DND-41 (cell line): ENCODE measurements around the gene TFDP2.

Experiments used
- ATAC-seq: fragments of 200-7000 bp; cut with Tn5 transposase; 3 replicates; pipeline ENCODE4 v1.9.1; 2021; ENCODE audit warnings: low read depth; ENCODE audit not compliant: insufficient read depth
- DNase-seq: peaks from one replicate; pipeline ENCODE4 v3.0.0-alpha.2; 2020
- H2AFZ ChIP-seq: 2 replicates; pipeline ENCODE4 v1.6.0; 2012; ENCODE audit warnings: low read depth, low read length
- H3K27ac ChIP-seq: 2 replicates; pipeline ENCODE4 v1.5.1; 2012; ENCODE audit warnings: low read length, inconsistent platforms
- H3K27me3 ChIP-seq: fragments of 200-600 bp; sonication (generic); 2 replicates; pipeline ENCODE4 v1.6.0; 2012; ENCODE audit warnings: low read length, mild to moderate bottlenecking, inconsistent platforms; ENCODE audit not compliant: insufficient read depth, poor library complexity
- H3K36me3 ChIP-seq: 2 replicates; pipeline ENCODE4 v1.5.1; 2012; ENCODE audit warnings: low read length, inconsistent platforms; ENCODE audit not compliant: insufficient read depth
- H3K4me1 ChIP-seq: 2 replicates; pipeline ENCODE4 v1.5.1; 2012; ENCODE audit warnings: mild to moderate bottlenecking, low read length; ENCODE audit not compliant: insufficient read depth
- H3K4me2 ChIP-seq: 2 replicates; pipeline ENCODE4 v1.6.0; 2012; ENCODE audit warnings: mild to moderate bottlenecking, moderate library complexity, low read length, inconsistent platforms; ENCODE audit not compliant: insufficient read depth
- H3K4me3 ChIP-seq, 2 experiments: fragments of 200-600 bp in 1 of 2; shearing (Covaris generic) in 1 of 2; 2 replicates each; pipeline ENCODE4 v1.5.1; 2012 to 2016; ENCODE audit warnings: inconsistent platforms in 2 of 2, low read length in 2 of 2, mild to moderate bottlenecking in 2 of 2, low read depth in 1 of 2, moderate library complexity in 1 of 2
- H3K79me2 ChIP-seq: 2 replicates; pipeline ENCODE4 v1.6.0; 2012; ENCODE audit warnings: low read length, inconsistent platforms; ENCODE audit not compliant: insufficient read depth
- H3K9ac ChIP-seq: 2 replicates; pipeline ENCODE4 v1.6.0; 2012; ENCODE audit warnings: low read depth, mild to moderate bottlenecking, inconsistent platforms, low read length, moderate library complexity
- H3K9me3 ChIP-seq: 2 replicates; pipeline ENCODE4 v1.5.1; 2012; ENCODE audit warnings: low read length, moderate library complexity, mild to moderate bottlenecking, inconsistent platforms; ENCODE audit not compliant: insufficient read depth, severe bottlenecking
- H4K20me1 ChIP-seq: 2 replicates; pipeline ENCODE4 v1.6.0; 2012; ENCODE audit warnings: low read length; ENCODE audit not compliant: insufficient read depth
- EZH2 ChIP-seq: IDR thresholded peaks from 3 replicates; pipeline ENCODE4 v1.6.1; 2012; ENCODE audit warnings: borderline replicate concordance, low read depth, mild to moderate bottlenecking, moderate library complexity, low read length, inconsistent platforms; ENCODE audit not compliant: severe bottlenecking
- TF ChIP-seq, protein P1 (sequence below): IDR thresholded peaks from 2 replicates; pipeline ENCODE4 v1.5.1; 2012; ENCODE audit warnings: borderline replicate concordance, low read length, moderate library complexity, mild to moderate bottlenecking; ENCODE audit not compliant: poor library complexity, severe bottlenecking; ENCODE audit errors: extremely low read depth

Gene TFDP2

DNA sequence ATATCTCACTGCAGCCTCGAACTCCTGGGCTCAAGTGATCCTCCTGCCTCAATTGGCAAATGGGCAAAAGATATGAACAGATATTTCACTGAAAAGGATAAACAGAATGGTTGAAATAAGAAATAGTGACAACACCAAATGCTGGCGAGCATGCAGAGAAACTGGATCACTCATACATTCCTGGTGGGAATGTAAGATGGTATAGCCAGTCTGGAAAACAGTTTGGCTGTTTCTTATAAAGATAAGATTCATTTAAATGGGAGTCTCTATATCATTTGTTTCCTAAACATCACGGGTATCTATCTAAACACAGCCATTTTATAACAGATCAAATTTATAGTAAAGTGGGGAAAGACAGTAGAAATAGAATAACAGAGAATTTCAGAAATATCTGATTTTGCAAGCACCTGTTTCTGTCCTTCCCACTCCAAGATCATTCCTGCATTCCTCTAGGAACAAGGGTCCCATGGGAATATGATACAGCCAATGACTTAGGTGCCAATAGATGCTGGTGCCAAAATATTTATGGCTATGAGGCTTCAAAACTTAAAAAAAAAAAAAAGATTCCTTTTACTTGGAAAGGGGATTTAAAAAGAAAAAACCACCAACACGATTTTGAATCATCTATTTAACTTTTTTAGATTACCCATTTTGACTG lies 9.9 kb upstream of the TFDP2 start:
- H3K27me3 ChIP-seq, result no peaks in the 10 kb centered on the region
- H3K27ac ChIP-seq, result no peak overlapping the region
- no peak overlapping the region for H3K4me3 ChIP-seq
- TF ChIP-seq, protein P1, sequence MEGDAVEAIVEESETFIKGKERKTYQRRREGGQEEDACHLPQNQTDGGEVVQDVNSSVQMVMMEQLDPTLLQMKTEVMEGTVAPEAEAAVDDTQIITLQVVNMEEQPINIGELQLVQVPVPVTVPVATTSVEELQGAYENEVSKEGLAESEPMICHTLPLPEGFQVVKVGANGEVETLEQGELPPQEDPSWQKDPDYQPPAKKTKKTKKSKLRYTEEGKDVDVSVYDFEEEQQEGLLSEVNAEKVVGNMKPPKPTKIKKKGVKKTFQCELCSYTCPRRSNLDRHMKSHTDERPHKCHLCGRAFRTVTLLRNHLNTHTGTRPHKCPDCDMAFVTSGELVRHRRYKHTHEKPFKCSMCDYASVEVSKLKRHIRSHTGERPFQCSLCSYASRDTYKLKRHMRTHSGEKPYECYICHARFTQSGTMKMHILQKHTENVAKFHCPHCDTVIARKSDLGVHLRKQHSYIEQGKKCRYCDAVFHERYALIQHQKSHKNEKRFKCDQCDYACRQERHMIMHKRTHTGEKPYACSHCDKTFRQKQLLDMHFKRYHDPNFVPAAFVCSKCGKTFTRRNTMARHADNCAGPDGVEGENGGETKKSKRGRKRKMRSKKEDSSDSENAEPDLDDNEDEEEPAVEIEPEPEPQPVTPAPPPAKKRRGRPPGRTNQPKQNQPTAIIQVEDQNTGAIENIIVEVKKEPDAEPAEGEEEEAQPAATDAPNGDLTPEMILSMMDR, result no peak
- no peak for TF ChIP-seq EZH2
- DNase-seq, result no peak
- H2AFZ ChIP-seq, result no peak overlapping the region
- H3K4me1 ChIP-seq, result no peaks in the 10 kb centered on the region
- H3K9me3 ChIP-seq, result no peaks in the 10 kb centered on the region
- H3K36me3 ChIP-seq, result peaks cover 2% of the 10 kb centered on the region; the same call in 1 of the 2 replicates
- H3K9ac ChIP-seq, result no peak overlapping the region
- H3K79me2 ChIP-seq, result no peaks in the 10 kb centered on the region
- no peak overlapping the region for H3K4me2 ChIP-seq
- no peaks in the 10 kb centered on the region for H4K20me1 ChIP-seq
- ATAC-seq, result no peak

- Histone ChIP-seq H2AFZ (no peak overlapping the region), H4K20me1 (no peaks in the 10 kb centered on the region), H3K79me2 (peaks cover 1% of the 10 kb centered on the region; the same call in 1 of the 2 replicates), H3K27ac (no peak overlapping the region), H3K27me3 (no peaks in the 10 kb centered on the region), H3K9me3 (no peaks in the 10 kb centered on the region), H3K36me3 (no peaks in the 10 kb centered on the region), H3K9ac (no peak overlapping the region), H3K4me1 (peaks cover 6% of the 10 kb centered on the region), H3K4me3 (no peak overlapping the region), H3K4me2 (no peak overlapping the region)
- DNase-seq (no peak), ATAC-seq (no peak)
- no peak for TF ChIP-seq EZH2
- TF ChIP-seq, protein P1, result no peak
Measured at GRCh38 chr3:142154186-142154585, 4.8 kb upstream of the TFDP2 start.

DNA sequence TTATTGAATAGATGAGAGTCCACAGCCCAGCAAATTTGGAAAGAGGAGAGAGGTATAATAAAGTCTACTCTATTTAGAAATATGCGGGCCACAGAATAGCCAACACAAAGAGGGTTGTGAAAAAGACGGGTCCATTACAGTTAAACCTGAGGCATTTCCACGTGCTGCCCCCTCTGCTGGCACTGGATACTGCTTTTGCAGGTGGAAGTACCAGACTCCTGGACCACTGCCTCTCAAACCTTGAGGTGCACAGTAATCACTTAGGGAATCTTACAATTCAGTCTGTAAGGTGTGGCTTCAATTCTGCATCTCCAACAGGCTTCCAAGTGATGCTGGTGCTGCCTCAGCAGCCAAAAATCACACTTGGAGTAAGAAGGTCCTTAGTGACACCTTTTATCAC lies 3.0 kb upstream of the TFDP2 start:
- Histone ChIP-seq H3K36me3 (no peaks in the 10 kb centered on the region; the same call in 1 of the 2 replicates), H3K27me3 (no peaks in the 10 kb centered on the region), H3K27ac (no peak overlapping the region), H3K9me3 (no peaks in the 10 kb centered on the region), H2AFZ (no peak overlapping the region), H3K4me1 (peaks cover 16% of the 10 kb centered on the region), H4K20me1 (no peaks in the 10 kb centered on the region), H3K79me2 (peaks cover 19% of the 10 kb centered on the region), H3K4me3 (no peak overlapping the region), H3K9ac (no peak overlapping the region), H3K4me2 (no peak overlapping the region)
- DNase-seq (no peak), ATAC-seq (no peak)
- TF ChIP-seq EZH2, result no peak
- TF ChIP-seq, protein P1, result peak; percentile 45
